Left colon (tissue), 2 donors: ENCODE measurements around the gene AGRN. TPM values are rescaled to one million over a fixed set of nuclear protein-coding genes. Genes with fewer than 3 reads are reported as not detected.
"Not testable (repeated sequence)": the region's sequence is repeated elsewhere in the genome, so short reads cannot be mapped to it uniquely, and the experiment has no call there.

Experiments used
- ATAC-seq: fragments of 200-7000 bp; cut with Tn5 transposase; one replicate; pipeline ENCODE4 v1.9.1; 2020; ENCODE audit warnings: mild to moderate bottlenecking, moderate library complexity
- DNase-seq, 2 donors: peaks; one replicate each; pipeline ENCODE4 v3.0.0-alpha.2; 2020
- intact Hi-C, 2 donors: fragments of 100-400 bp; cut with DNase I in 1 of 2; cut with micrococcal nuclease in 1 of 2; formaldehyde crosslinking; loops; one replicate each; pipeline versions ENCODE4 v1.11.2 to v1.14.0; 2022; cut with DNase I, micrococcal nuclease
- long read RNA-seq: library from polyadenylated mRNA; unstranded; transcript quantifications from one replicate; pipeline ENCODE4 v2.0.0, GENCODE V29; 2021
- total RNA-seq, 2 donors: library from RNA; stranded (reverse); fragmentation: NEBNext Ultra II Directional; extraction: Animal tissue kit (Norgen Biotek cat#: 25700); gene quantifications; one replicate each; pipeline ENCODE4 v1.2.1, GENCODE V29; 2021
- donor health status: DM: no; HTN: no; CAD: no.
- donor health status: DM: yes; HTN: yes; CAD: no.

The AGRN gene
- 10 to 100 TPM; 54.0 to 59.5 TPM for total RNA-seq
- long read RNA-seq, partial matches to known transcripts = 15 of 19 reads
- long read RNA-seq, other reads (novel, unspliced or antisense) = 3 of 19 reads

GRCh38 chr1:1020000-1020404, at the start of gene AGRN:
TSS of gene AGRN (plus strand) at chr1:1020120. CDS start at chr1:1020173, 53 bp downstream.
- peak in 1 of 2 donors; percentile 71 for DNase-seq
- peak; percentile 39 for ATAC-seq
- intact Hi-C loops = no loop called here

DNA sequence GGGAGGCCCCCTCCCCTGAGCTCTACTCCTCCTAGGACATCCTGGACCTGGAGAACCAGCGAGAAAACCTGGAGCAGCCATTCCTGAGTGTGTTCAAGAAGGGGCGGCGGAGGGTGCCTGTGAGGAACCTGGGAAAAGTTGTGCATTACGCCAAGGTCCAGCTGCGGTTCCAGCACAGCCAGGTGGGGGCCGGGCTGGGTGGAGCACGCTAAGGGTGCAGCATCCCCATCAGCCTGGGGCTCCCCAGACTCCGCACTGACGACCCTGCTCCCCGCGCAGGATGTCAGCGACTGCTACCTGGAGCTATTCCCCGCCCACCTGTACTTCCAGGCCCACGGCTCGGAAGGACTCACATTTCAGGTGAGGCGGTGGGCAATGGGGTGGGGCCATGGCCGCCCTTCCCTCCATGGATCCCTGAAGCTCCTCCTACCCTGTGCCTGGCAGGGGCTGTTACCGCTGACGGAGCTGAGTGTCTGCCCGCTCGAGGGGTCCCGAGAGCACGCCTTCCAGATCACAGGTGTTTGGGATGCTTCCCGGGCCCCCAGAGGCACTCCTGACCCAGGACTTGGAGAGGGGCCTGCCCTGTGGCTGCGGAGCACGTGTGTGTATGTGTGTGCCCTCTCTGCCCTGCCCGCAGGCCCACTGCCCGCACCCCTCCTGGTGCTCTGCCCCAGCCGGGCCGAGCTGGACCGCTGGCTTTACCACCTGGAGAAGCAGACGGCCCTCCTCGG, 49.5 kb upstream of the AGRN start:
- DNase-seq (no peak), ATAC-seq (no peak)
- intact Hi-C loops = loop anchor here in 1 of 2 donors (10.0 kb wide), 1 partner anchor 56 kb away; no protein-coding TSS in a partner anchor

- DNase-seq = no peak
- no peak for ATAC-seq
- intact Hi-C loops = loop anchor here in 1 of 2 donors (10.0 kb wide), 1 partner anchor 56 kb away; no protein-coding TSS in a partner anchor
These were observed 48.8 kb upstream of the AGRN start for GRCh38 chr1:970973-971730.

DNA sequence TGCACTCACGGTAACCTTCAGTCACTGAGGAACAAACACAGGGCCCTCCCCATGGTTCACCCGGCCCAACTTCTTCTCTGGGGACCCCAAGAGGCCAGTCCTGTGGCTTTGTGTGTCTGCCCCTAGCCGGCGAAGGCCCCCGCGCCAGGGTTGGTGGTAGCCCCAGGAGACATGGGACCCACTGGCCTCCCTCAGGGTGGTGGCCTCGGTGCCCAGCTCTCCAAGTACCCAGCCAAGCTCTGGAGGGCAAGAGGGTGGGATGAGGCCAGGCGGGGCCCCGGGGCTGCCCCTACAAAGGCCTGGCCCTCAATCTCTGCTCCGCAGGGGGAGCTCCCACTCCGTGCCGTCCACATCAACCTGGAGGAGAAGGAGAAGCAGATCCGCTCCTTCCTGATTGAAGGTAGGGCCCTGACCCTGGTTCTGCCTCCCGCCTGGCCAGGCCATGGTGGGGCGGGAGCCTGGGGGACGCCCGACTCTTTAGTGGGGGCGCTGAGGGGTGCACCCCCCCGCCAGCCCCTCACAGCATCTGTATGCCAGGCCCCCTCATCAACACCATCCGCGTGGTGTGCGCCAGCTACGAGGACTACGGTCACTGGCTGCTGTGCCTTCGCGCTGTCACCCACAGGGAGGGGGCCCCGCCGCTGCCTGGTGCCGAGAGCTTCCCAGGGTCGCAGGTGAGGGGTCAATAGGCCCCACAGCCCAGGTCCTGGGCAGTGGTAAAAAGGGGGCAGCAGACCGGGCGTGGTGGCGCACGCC, 48.0 kb upstream of the AGRN start:
- DNase-seq (no peak), ATAC-seq (no peak)
- intact Hi-C loops = loop anchor here in 1 of 2 donors (10.0 kb wide), 1 partner anchor 57 kb away; no protein-coding TSS in a partner anchor

DNA sequence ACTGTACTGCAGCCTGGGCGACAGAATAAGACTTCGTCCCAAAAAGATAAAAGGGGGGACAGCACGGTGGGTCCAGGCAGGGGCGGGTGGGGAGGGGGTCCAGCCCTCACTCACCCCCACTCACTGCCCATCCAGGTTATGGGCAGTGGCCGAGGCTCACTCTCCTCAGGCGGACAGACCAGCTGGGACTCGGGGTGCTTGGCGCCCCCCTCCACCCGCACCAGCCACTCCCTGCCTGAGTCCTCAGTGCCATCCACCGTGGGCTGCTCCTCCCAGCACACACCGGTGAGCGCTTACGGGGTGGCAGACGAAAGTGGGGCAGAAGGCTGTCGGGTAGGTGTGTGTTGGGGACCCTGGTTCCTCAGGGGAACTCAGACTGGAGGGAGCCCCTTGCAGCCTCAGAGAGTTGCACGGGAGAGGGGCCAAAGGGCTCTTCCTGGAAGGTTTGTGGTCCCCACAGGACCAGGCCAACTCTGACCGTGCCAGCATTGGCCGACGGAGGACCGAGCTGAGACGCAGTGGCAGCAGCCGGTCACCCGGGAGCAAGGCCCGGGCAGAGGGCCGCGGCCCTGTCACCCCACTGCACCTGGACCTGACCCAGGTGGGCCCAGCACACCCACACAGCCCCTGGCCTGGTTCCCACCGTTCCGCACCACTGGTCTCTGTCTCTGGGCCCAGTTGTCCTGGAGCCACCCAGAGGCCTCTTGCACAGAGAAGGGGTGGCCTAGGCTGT, 47.0 kb upstream of the AGRN start:
- no peak for ATAC-seq
- no peak for DNase-seq
- intact Hi-C loops = loop anchor here in 1 of 2 donors (10.0 kb wide), 1 partner anchor 58 kb away; no protein-coding TSS in a partner anchor

GRCh38 chr1:973459-974292, 46.2 kb upstream of the AGRN start:
- DNase-seq = no peak
- intact Hi-C loops = loop anchor here in 1 of 2 donors (10.0 kb wide), 1 partner anchor 59 kb away; no protein-coding TSS in a partner anchor
- no peak for ATAC-seq

DNA sequence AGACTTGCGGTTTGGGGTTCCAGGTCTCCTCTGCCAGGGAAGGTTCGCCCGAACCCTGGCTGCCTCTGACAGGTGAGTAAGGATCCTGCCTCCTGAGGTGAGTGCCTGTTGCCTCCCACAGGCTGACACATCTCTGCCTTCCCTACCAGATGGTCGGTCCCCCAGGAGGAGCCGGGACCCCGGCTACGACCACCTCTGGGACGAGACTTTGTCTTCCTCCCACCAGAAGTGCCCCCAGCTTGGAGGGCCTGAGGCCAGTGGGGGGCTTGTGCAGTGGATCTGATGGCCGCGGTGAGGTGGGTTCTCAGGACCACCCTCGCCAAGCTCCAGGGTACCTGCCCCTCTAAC, 45.7 kb upstream of the AGRN start:
- intact Hi-C loops = loop anchor here in 1 of 2 donors (10.0 kb wide), 1 partner anchor 59 kb away; no protein-coding TSS in a partner anchor
- ATAC-seq = no peak
- DNase-seq = no peak

GRCh38 chr1:974687-975328, 45.1 kb upstream of the AGRN start:
- ATAC-seq = no peak

GRCh38 chr1:975365-975764, 44.6 kb upstream of the AGRN start:
- intact Hi-C loops = loop anchor here in 1 of 2 donors (10.0 kb wide), 1 partner anchor 61 kb away; no protein-coding TSS in a partner anchor
- DNase-seq (no peak), ATAC-seq (no peak)

More at GRCh38 chr1:974687-975328, 45.1 kb upstream of the AGRN start:
- DNase-seq = no peak
- intact Hi-C loops = loop anchor here in 1 of 2 donors (10.0 kb wide), 1 partner anchor 60 kb away; no protein-coding TSS in a partner anchor

- intact Hi-C loops = loop anchor here in 1 of 2 donors (10.0 kb wide), 1 partner anchor 61 kb away; no protein-coding TSS in a partner anchor
- peak; percentile 53 to 74 for DNase-seq
- ATAC-seq = peak; percentile 87
These were observed 43.8 kb upstream of the AGRN start for GRCh38 chr1:975896-976683.

- DNase-seq = peak in 1 of 2 donors; percentile 42
- not testable (repeated sequence) for ATAC-seq
- intact Hi-C loops = loop anchor here in 1 of 2 donors (10.0 kb wide), 1 partner anchor 62 kb away; no protein-coding TSS in a partner anchor
These were observed 43.1 kb upstream of the AGRN start for GRCh38 chr1:976791-977190.

GRCh38 chr1:978069-978834, 41.7 kb upstream of the AGRN start:
- ATAC-seq (no peak), DNase-seq (no peak)
- intact Hi-C loops = loop anchor here in 1 of 2 donors (10.0 kb wide), 1 partner anchor 63 kb away; no protein-coding TSS in a partner anchor

DNA sequence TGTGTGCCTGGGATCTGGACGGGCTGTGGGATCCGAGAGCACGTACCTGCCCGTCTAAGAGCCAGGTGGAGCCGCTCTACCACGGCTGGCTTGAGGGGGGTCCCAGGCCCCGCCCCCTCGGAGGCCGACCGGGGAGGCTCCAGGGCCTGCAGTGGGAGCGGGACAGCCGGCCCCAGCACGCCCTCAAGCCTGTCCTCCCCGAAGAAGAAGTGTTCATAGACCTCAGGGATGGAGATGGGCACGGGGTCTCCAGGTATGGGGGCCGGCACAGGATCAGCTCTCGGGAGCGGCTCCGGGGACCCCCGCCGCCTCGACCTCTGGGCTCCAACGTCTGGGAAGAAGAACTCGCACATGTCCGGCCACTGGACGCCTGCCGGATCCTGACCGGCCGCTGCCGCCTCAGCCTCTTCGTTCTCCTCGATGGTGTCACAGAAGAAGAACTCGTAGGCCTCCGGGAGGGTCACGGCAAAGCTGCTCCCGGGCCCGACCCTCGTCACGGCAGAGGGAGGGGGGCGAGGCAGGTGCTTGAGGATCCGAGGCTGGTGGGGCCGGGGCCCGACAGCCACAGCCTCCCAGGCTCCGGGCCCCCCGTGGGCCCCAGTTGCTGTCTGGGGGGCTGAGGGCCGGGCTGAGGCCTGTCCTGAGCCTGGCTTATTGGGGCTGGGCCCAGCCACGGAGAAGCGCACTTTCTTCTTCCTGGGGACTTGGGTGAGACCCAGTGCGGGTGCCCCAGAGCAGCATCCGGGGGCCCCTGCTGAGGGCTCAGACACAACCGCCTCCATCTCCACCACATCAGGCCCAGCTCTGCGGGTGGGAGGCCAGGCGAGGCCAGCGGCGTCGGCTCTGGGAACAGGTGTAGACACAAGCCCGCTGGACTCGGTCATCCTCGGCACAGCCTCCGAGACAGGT, 40.8 kb upstream of the AGRN start:
- DNase-seq (no peak), ATAC-seq (no peak)
- intact Hi-C loops = loop anchor here in 1 of 2 donors (10.0 kb wide), 1 partner anchor 64 kb away; no protein-coding TSS in a partner anchor

DNA sequence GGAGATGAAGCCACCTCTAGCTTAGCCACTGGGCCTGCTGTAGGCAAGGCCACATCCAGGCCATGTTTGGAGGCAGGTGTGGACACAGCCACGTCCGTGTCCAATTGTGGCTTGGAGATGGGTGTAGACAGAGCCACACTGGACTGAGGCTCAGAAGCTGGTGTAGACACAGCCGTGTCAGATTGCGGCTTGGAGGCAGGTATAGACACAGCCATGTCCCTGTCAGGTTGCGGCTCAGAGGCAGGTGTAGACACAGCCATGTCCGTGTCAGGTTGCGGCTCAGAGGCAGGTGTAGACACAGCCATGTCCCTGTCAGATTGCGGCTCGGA, 40.2 kb upstream of the AGRN start:
- intact Hi-C loops = loop anchor here (5.0 to 10.0 kb wide), 3 partner anchors 65 to 88 kb away; no protein-coding TSS in a partner anchor
- ATAC-seq (no peak), DNase-seq (no peak)
